Left hindlimb (tissue), 1 donor: Measurements from ENCODE around the gene LUZP2.

Experiments used
- DNase-seq: peaks from one replicate; pipeline ENCODE4 v3.0.0-alpha.2; 2018

LUZP2 gene

DNA sequence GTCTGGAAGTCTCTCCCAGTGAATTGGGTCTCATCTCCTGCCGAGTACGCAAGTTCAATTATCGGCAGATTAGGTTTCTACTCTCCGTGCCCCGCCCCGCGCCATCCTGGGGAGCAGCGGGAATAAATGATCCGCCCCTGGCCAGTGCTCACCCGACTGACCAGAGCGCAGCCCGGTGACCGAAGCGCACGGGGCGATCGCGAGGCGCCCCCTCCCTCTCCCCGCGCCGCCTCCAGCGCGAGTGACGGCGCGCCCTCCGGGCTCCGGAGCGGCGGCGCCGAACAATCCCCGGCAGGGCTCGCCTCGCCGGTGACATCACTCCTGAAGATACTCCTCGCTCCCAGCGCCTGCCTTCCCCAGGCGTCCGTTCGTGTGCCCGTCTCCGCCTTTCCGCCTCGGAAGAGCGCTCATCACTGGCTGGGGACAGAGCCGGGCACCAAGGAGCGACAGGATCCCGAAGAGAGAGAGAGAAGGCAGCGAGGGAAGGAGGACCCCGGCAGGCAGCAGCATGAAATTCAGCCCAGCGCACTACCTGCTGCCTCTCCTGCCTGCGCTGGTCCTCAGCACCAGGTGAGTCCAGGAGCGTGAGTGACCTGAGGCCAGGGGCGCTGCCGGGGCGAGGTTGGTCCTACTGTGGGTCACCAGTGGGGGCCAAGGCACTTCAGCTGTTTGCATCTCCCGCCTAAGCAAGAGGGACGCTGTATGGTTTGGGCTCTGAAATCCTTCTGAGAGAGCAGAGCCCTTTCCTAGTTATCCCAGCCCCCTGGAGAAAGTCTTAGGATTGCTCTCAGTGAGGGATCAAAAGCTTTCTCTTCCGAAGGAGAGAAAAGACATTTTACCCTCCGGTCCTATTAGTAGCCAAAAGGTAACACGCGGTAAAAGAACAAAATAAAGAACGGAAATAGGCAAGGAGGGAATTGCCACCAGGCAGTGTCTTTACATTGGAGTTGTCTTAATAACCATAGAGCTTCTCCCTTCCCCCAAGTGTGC, at the start of gene LUZP2:
Gene LUZP2 (plus strand): TSS at position 318 of the 990 bp plus-strand sequence.
- peak; percentile 53 for DNase-seq

DNA sequence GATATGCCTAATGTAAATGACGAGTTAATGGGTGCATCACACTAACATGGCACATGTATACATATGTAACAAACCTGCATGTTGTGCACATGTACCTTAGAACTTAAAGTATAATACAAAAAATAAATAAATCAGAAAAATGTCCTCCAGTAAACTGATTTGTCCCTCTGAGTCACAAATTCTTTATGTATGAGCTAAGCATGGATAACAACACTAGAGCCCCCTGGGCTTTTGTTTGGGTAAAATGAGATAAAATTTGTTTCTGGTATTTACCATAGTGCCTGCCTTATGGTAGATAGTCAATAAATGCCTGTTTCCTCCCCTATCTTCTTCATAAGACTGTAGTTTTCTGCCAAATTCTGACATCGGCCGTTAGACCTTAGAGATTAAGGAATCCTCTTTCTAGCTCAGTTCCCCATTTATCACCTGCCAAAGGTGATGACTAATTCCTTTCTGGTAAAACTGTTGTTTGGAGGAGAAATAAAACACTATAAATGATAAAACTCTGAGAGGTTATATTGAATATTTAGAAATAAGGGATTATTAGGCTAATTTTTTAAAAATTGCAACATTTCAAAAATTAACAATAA, 43.6 kb upstream of the LUZP2 start:
- DNase-seq = no peak

DNA sequence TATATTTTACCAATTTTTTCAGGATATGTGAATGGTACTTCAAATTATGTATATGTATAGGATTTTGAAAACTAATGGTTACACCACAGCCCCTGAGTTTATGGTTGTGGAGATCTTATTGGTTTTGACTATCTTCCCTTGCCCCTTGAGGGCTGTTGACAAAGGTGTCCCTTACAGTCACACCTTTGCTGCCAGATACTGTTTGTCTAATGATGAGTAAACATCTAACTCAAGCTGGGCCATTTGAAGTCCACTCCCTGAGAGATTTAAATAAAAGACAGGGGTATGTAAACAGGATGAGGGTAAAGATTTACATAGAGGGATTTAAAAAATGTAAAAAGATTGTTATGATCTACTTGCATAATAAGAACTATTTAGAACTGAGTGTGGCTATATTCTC, 38.9 kb upstream of the LUZP2 start:
- DNase-seq = no peak

GRCh38 chr11:24470431-24470830, 26.4 kb upstream of the LUZP2 start:
- DNase-seq = no peak

- DNase-seq = no peak
Measured at GRCh38 chr11:24471084-24471483, 25.8 kb upstream of the LUZP2 start.

GRCh38 chr11:24478718-24479117, 18.1 kb upstream of the LUZP2 start:
- DNase-seq = no peak

DNA sequence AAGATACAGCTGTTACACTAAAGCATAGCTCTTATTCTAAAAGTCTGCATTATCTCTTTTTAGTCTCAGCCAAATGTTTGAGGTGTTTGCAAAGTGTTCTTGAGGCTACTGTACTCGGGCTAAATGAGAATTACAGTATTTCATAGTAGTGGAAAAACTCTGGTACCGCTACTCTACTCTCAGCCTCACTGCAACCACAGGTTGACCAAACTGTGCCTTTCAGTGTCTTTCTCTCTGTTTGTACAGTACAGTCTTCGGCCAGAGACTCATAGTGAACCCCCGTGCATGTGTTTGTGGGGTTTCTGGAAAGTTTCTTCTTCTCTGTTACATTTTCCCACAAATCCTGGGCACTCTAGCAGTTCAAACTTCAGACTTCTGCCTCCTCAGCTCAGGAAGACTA, 7.4 kb upstream of the LUZP2 start:
- DNase-seq = no peak

GRCh38 chr11:24496386-24496735, 492 bp upstream of the LUZP2 start:
- no peak for DNase-seq

GRCh38 chr11:24497831-24498230, 978 bp downstream of the LUZP2 start:
- DNase-seq = no peak

- DNase-seq = no peak
Measured at GRCh38 chr11:24502425-24502824, 5.6 kb downstream of the LUZP2 start.

DNA sequence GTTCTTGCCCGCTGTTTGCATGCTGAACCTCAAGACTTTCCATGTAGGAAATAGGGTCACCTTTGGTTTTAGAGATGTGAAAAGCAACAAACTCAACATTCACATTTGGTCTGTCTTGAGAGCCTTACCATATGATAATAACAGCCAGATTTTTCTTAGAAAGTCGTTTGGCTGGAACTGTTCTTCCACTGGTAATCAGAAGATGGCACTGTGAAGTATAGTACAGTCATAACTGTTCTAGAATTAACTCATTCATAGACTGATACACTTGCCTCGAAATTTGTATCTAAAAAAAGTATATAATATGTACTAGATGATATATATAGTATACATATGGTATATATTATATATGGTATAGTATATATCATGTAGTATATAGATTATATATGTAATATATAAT, 12.3 kb downstream of the LUZP2 start:
- no peak for DNase-seq

- DNase-seq = no peak
Measured at GRCh38 chr11:24511511-24511910, 14.7 kb downstream of the LUZP2 start.

GRCh38 chr11:24513479-24514218, 16.8 kb downstream of the LUZP2 start:
- no peak for DNase-seq

GRCh38 chr11:24514219-24514594, 17.4 kb downstream of the LUZP2 start:
- no peak for DNase-seq

- DNase-seq = no peak
Measured at GRCh38 chr11:24515632-24516031, 18.8 kb downstream of the LUZP2 start.

GRCh38 chr11:24516638-24517037, 19.8 kb downstream of the LUZP2 start:
- DNase-seq = no peak

DNA sequence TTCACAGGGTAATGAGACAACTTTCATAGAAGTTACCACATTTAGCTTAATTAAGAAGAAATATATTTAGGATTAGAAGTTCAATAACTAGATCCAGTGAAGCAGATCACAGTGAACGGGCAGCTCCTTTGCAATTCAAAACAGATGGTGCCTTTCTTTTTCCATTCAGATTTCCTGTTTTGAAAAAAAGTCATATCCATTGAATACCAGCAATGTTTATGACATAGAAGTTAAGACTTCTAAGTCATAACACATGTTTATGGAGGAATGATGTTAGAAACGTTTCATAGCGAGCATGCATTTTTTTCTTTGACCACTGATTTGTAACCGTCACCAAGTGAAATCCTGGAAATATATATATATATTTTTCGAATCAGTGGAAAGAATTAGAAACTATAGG, 24.7 kb downstream of the LUZP2 start:
- no peak for DNase-seq

DNA sequence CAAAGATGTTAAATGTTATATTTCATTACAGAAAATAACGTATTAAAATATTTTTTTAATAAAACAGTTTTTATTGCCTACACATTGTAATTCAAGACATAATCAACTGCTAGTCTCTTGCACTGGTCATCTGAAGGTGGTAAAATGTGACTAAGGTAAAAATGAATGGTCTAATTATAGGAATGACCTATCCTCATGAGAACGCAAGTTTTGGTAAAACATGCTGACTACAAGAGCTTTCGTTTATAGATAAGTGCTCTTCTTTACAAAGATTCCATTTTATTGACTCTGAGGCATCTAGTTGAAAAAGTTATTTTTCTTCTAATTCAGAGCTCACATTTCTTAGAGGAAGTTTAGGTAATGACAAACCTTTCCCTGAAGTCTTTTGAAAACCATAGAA, 27.3 kb downstream of the LUZP2 start:
- DNase-seq = no peak

GRCh38 chr11:24531528-24531927, 34.7 kb downstream of the LUZP2 start:
- no peak for DNase-seq

GRCh38 chr11:24543771-24544170, 46.9 kb downstream of the LUZP2 start:
- no peak for DNase-seq

GRCh38 chr11:24556693-24557092, 59.8 kb downstream of the LUZP2 start:
- DNase-seq = no peak

DNA sequence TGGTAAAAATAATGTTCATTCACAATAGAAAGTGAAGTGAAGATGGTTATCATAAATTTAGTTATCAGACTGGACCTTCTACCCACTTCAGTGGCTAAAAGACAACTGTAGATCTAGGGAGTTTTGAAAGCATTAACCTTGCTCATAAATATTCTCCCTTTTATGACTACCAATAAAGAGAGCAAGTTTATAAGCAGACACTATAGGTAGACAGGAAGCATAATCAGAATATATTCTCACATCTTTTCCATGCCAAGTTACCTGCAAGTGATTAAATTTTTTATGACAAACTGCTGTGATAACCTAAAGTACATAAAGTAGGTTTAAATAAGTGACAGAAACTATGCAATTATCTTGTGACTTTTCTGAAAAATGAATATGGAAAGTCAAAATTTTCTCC, 62.5 kb downstream of the LUZP2 start:
- DNase-seq = no peak

- DNase-seq = no peak
Measured at GRCh38 chr11:24560324-24560723, 63.5 kb downstream of the LUZP2 start.

GRCh38 chr11:24567380-24567779, 70.5 kb downstream of the LUZP2 start:
- no peak for DNase-seq
